ENCODE data around the gene LMCD1.

LMCD1 gene

DNA sequence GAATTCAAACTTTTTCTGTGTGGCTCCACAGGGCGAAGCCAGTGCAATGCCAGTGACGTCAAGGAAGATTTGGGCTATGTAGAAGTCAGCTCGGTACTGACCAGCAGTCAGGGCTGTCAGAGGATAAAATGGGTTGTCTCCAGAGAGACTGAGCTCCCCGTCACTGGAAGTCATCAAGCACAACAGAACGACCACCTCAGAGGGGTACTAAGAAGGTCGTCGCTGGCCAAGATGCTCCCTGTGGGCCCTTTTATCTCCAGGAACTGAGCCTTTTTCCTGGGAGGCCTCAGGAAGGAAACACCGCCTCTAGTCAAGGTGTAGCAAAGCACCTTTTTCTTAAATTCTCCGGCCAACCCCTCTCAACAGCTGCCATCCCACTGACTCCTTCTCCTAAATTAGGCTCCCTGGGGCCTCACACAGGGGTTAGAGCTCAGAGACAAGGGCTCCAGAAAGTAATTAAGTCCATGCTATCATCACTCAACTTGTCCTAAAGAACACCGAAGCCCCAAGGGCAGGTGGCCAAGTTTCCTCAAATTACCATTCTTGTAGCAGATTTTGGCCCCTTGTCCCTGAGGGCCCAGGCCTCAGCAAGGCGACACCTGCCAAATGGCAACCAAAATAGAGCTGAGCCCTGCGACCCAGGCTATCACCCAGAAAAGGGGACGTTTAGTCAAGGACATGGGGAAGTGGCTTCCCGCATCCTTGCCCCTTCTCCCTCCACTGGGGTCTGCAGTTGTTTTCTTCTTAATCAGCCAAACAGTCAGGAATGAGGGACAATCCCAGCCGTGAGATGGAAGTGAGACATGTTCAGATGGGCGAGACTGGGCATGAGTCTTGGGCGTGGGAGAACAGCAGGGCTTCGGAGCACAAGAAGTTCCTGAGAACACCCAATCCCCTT, 94.9 kb downstream of the LMCD1 start:
- no peak for DNase-seq

DNA sequence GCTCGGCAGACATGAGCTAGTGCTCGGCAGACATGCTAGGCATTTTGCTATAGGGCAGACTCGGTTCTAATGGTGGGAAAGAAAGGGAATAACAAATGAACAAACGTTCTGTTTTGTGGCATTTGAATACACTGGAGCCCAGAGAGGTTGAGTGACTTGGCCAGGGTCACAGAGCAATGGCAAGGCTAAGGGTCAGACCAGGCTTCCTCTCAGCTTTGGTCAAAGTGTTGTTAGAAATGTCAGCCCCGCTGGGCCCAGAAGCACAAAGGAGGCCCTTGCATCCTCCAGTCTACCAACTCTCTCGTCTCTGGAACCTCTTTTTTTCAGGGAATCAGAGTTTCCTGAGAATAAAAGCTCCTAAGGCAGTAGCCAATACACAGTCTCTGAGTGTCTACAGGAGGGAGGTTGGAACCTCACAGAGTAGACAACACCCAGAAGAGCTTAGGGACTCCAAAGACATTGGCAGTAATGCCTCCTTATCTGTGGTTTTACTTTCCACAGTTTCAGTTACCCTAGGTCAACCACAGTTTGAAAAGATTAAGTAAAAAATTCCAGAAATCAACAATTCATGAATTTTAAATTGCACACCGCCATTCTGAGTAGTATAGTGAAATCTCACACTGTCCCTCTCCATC, 95.7 kb downstream of the LMCD1 start:
- DNase-seq, result no peak

DNA sequence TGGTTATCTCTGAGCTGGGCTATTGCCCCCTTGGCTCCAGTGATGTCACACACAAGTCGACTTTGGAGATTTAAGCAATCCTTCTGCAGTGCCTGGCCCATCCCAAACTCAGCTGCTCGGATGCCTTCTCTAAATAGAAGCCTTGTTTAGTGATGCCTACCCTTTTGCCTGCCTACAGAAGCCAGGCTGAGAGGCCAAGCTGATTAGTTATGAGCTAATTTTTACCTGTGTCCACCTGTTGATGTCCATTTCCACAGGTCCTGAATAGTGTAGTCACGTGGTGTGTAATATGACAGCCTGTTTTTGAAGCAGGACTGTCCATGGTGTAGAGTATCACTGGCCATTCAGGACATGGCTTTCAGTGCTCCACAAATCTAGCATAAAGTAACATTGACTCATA, 97.5 kb downstream of the LMCD1 start:
- no peak for DNase-seq

DNA sequence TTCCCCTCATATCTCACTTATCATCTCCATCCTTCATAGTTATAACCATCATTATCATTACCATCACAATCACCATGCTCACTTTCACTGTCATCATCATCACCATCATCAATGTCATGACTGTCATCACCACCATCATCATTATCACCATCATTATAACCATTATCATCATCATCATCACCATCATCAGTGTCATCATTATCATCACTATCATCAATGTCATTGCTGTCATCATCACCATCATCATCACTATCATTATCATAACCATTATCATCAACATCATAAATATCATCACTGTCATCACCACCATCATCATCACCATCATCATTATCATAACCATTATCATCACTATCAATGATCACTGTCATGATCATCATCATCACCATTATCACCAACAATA, 98.8 kb downstream of the LMCD1 start:
- DNase-seq, result no peak

DNA sequence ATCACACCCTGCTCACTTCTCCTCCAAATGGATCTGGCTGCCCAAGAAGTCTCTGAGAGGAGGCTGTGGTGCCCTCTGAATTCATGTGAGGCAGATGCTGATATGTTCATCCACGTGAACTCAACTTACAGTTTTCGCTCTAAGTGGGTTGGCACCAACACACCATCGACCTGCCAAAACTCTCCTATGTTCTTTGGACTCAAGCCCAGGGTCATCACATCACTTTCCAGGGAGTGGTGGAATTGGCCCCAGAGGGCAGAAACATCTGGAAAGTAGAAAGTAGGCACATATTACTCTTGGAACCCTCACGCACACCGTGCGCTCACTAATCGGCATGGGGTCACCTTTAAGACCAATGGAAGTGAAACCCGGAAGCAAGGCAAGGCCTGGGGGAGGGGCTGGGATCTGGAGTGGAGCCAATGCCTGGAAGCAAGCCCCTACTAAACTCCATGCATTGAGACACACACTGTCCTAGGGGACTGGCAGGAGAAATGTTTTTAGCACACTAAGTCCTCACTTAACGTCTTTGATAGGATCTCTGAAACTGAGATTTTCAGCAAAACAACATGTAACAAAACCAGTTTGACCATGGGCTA, 101.6 kb downstream of the LMCD1 start:
- DNase-seq, result no peak

DNA sequence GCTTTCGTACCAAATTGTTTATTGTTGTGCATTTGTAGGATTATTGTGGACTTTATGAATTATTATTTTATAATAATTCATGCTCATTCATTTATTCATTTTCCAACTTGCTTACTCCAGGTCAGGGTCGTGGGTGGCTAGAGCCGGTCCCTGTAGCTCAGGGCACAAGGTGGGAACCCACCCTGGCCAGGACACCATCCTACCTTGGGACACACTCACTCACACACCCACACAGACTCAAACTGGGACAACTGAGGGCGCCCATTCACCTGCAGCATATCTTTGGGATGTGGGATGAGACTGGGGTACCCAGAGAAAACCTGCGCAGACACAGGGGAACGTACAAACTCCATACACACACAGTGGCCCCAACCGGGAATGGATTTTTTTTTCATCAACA, 102.4 kb downstream of the LMCD1 start:
- no peak for DNase-seq

DNA sequence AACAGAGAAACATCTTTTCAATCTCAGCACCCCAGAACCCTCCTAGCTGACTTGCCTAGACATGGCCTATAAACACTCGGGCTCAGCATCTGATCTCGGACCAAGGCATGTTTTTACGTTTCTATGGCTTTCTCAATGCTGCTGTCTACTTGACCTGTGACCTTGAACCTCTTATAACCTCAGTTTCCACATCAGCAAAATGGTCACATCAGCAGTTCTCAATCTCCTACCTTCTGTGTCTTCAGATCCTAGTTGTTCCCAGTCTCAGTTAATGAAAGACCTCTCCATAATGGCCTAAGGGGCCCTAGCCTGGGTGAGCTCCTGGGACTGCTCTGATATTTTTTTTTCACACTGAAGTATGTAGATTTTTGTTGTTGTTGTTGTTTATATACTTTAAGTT, 103.4 kb downstream of the LMCD1 start:
- DNase-seq, result no peak

DNA sequence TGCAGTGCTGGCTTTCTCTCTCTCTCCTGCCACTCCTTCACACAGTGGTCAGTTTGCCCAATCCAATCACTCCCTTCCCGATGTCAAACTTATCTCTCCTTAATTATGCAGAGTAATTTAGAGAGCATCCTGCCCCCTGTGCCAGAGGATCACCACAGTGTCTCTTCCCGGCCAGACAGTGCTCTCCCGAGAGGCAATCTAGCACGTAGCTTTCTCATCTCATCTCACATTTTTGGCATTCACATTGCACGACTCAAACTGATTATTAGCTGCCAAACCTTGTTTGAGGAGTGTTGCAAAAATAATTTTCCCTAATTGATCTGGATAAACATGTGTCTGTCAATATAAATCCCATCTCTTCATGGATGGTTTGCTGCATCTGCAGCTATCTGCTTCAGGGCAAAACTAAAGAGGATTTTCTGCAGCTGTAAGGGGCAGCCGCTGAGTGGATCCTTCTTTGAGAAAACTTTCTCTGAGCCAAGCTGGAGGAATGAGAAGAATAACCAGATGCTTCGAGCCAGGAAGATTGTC, 105.1 kb downstream of the LMCD1 start:
- DNase-seq, result no peak

DNA sequence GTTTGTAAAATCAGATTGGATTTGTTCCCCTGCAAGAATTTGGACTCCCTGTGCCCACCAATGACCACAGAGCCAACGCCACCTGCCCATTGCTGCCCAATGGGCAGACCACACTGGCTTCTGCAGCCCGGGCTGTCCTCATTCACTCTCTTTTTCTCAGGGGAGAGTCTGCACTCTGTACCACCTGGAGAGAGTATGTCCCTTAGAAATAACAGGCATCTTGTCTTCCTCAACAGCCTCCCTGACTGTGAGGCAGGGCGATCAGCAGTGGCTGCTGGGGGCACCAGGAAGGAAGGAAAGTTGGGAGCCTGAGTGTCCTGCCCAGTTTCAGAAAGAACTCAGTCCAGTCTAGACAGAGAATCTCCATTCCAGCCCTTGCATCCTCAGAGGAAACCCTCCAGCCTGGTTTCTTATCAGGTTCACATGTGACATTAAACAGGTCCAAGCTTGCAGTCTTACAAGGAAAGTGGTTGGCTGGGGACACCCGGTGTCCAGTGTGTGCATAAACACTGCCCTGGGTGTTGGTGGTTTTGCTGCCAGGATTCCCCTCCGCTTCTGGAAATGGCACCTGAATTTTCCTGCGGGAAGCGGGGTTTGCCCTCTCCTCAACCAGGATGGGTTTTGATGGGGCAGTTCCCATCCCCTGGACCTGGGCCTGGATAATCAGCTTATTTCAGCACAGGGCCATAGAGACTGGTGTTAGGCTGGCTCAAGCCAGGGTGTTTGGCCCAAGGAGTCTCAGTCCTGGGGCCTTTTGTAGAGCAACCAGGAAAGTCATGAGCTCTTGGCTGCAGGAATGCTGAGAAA, 105.8 kb downstream of the LMCD1 start:
- DNase-seq, result no peak

DNA sequence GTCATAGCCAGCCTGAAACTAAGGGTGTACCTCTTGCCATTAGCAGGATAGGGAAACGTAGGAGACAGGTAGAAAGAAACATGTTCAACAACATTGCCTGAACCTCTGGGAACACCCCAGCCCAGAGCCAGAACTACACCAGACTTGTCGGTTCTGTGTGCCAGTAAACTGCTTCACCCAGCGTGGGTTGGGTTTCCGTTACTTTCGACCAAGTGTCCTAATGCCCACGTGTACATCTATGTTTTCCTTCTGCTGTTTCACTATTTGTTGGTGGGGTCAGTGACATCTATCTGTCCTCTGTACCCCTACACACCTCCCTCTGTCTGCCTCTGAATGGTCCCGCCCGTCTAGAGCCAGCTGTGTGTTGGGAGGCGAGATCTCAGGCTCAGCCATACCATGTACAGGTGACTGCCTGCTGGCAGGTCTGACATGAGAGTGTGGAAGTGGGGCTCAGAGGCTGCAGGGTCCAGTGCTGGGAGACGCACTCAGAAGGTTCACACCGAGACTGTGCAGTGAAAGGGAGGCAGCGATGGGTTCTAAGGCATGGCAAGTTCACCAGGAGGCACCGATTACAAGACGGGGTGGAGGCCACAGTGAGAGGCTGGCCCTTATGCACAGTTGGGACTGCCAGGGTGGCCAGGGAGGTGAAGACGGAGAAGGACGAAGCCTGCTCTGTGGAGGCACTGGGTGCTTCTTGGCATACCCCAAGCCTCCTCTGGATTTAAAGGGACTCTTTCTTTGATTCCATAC, 106.6 kb downstream of the LMCD1 start:
- no peak for DNase-seq

DNA sequence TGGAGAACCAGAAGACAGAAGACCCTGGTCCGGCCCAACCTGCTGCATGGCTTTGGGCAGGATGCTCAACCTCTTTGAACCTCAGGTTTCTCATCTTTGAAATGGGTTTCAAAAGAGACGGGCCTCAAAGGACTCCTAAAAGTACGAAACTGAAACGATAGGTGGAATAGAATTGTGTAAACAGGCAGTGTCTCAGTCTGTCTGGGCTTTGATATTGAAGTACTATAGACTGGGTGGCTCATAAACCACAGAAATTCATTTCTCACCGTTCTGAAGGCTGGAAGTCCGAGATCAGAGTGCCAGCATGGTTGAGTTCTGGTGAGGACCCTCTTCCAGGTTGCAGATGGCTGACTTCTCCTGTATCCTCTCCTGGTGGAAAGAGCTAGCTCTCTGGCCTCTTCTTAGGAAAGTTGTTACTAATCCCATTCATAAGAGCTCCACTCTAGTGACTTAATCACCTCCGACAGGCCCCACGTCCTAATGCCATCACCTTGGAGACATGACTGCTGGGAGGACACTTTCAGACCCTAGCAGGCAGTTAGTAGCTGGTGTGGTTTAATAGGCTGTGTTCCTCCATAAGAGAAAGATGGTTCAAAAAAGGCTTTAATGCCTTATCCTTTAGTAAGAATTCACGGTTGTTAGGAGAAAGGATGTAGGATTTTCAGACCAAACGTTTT, 107.3 kb downstream of the LMCD1 start:
- DNase-seq, result no peak

DNA sequence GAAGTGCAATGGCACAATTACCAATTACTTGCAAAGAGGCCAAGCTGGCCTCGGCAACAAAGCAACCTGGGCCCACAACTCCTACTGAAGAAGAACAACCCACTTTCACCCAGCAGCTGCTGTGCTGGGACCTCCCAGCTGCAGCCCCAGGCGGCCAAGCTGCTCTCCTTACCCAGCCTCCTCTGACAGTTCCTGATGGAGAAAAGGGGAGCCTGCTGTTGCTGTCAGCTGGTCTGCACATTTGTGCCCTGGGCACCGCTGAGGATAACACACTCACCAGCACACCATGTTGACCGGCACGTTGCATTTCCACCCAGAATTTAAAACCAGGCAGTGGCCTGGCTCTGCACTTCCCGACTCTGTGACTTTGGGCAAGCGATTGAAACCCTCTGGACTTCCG, 109.3 kb downstream of the LMCD1 start:
- DNase-seq, result no peak

DNA sequence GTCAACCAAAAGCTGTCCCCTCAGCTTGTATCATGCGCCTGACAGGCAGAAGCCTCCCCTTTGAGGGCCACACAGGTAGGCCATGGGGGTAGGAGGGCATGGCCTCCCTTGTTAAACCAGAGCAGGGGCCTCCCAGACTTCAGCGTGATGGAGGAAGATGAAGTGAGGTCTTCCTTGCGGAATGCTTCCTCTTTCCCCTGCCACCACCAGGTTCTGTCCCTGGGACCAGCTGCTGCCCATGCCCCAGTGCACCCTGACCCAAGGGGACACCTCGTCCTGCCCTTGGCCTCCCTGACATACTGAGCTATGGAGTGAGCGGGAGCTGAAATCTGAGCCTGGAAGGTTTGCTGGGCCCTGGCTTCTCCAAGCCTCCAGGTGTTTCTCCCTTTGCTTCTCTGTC, 116.3 kb downstream of the LMCD1 start:
- DNase-seq, result no peak

DNA sequence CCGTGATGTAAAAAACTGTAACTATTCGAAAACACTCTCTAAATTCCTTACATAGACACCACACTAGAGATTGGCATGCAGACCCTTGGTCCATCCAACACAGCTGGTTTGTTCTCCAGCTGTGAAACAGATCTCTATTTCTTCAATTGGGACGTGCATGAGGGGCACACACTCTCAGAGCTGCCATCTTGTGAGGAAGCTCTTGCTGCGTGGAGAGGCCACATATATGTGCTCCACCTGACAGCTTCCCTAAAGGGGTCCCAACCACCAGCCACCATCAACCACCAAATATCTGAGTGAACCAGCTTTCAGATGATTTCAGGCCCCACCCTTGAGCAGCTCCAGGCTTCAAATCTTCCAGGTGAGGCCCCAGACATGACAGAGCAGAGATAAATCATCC, 117.3 kb downstream of the LMCD1 start:
- DNase-seq, result no peak

DNA sequence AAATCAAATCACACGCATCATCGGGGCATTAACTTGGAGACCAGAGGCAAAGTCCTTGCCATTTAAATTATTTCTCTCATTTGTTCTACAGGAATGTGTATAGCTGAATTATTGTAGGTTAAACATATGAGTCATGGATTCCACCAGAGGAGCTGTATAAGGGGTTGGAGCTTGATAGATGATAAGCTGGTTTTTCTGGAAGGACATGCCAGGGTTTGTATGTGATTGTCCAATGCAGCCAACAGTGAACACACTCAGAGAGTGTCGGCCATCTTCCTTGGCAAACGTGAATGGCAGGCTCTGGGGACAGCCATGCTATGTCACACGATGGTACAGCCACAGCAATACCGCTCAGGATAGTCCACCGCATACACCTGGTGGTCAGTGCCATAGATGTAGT, 117.9 kb downstream of the LMCD1 start:
- DNase-seq, result no peak

DNA sequence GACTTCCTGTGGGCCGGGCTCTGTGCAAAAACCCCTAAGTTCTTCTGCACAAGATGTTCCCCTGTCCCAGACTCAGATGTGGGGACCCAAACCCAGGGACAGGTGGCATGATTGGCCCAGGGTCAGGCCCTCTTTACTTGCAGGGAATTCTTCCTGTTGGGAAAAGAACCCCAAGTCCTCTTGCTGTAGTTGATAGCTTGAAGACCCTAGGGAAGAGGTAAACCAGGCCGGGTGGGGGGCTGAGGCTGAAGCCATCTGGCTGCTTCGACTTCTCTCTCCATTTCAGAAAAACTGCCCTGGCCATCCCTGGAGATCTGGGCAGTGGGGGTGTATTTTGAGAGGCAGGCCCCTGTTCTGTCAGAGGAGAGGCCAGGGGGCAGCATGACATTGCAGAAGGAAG, 119.5 kb downstream of the LMCD1 start:
- DNase-seq, result no peak

DNA sequence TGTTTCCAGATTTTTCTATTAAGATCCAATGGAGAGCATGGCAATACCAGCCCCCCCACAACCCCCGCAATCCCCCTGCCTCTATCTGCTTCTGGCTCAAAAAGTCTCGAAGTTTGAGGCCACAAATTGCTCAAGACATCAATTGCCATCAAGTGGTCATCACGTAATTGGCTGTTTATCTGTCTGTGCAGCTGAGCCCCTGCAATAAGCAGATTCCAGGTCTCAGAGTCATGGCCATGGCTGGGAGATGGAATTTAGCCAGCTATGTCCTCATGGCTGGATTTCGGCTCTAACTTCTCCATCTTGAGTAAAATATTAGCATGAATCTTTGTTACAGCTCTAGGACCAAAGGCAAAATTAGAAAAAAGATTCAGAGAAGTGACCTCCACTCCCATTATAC, 120.2 kb downstream of the LMCD1 start:
- DNase-seq, result no peak

DNA sequence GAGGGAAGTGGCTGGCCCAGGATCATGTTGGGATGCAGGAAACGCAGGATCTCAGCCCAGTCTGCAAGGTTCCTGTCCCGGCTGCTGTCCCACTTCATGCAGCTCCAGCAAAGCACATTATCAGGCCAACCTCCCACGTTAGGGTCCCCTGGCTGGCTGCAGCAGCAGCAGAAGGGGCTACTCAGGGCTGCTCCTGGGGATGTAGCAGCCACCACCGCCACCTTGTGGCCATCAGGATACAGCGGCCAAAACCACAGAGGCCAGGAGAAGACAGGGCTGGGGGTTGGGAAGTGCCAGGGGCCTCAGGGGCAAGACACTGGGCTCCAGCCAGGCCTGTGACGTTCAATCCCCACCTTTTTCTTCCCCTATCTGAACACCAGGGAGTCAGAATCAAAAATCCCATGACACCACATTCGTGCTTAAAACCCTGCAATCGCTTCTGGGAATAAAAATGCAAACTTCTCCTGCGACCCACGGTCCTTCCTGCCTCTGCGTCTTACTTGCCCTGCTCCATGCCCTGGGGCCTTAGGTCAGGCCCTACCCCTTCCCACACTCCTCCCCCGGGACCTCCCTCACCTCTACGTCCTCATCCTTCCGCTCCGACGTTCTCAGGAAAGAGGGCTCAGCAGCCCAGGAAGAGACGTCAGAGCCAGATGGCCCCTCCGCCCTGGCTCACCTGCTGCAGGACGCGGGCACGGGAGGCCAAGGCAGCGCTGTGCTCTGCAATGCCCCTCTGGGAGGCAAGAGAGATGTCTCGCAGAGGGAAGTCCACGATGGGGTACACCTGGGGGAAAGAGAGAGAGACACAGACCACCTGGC, 121.5 kb downstream of the LMCD1 start:
- DNase-seq, result peak in 1 of 2 donors; percentile 3

DNA sequence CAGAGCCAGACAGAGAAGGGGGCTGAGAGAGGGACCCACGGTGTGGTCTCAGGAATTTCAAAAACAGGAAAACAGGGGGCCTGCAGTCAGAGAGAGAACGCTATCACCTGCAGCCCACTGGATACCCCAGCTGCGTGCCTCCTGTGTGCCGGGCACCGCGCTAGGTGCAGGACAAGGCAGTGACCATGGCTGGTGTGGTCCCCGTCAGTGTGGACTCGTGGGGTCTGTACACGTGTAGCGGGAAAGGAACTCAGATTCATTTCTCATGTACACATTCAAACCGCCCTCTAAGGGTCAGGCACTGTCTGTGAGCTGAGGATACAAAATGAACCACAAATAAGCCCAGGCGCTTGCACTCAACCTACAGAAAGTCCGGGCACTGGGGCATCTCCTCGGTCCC, 122.1 kb downstream of the LMCD1 start:
- no peak for DNase-seq
